ENCODE data around the gene PTPN4.

The PTPN4 gene

DNA sequence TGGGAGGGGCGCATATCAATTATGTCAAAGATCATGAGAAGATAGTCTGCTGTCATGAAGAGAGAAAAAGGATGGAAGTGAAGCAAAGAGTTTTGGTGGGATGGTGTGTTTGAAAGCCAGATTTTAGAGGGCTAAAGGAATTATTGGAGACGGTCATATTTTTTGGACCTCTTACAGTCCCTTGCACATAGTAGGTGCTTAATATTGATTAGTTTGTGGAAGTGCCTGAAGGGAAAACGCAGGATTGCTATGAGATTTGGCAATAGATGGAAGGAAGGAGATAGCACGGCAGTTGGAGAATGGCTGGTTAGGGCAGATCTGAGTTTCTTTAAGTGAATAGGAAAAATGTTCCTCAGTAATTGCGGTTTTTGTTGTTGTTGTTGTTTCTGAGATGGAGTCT is 269.1 kb downstream of the PTPN4 start:
- DNase-seq: no peak

DNA sequence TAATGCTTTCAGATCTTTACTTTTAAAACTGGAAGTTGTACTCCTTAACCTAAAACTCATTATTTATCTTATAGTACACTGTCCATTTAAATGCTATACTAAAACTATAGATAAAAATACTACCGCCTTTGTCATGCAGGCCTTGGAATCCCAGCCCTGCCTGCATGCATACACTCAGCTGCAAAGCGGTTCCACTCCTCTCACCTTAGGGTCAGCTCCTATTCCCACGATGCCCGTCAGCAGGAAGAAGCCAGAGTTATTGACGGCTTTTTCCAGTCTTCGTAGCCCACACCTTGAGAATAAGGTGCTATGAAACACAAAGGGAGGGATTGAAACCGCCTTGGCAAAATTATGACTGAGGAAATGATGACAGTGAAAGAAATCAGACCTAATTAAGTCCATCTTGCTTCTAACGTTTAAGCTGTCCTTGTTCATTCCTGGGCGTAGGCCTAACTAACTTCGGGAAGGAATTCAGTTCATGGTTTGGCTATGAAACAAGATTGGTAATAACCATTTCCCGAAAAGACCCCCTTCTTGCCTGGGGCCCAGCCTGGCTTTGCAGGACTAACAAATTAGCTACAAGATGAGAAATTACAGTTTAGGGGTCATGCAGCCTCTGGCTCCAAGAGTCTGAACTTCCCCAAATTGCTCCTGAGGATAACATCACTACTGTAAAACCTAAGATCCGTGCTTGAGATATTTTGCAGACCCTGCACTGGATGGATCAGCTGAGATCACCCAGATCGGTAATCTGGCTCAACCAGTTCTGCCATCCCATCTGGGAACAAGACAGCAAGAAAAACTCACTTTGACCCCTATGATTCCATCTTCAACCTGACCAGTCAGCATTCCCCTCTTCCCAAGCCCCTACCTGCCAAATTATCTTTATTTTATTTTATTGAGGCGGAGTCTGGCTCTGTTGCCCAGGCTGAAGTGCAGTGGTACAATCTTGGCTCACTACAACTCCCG is 270.2 kb downstream of the PTPN4 start:
- DNase-seq: no peak

DNA sequence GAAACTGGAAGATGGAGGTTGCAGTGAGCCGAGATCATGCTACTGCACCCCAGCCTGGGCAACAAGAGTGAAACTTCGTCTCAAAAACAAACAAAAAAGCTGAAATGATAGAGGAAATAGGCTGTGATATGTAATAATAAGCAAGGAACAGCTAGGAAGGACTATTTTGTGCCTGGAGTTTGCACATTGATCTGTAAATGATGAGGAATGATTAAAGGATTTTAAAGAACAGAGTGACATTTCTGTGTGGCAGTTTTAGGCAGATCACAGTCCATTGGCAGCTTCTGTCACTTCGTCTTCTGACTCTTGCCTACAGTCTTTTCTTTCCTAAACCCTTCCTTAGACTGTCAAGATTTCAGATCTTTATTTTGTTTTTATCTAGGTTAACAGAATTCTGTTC is 272.6 kb downstream of the PTPN4 start:
- DNase-seq: no peak
